ENCODE measurements around the gene TRIM7.

Gene TRIM7

DNA sequence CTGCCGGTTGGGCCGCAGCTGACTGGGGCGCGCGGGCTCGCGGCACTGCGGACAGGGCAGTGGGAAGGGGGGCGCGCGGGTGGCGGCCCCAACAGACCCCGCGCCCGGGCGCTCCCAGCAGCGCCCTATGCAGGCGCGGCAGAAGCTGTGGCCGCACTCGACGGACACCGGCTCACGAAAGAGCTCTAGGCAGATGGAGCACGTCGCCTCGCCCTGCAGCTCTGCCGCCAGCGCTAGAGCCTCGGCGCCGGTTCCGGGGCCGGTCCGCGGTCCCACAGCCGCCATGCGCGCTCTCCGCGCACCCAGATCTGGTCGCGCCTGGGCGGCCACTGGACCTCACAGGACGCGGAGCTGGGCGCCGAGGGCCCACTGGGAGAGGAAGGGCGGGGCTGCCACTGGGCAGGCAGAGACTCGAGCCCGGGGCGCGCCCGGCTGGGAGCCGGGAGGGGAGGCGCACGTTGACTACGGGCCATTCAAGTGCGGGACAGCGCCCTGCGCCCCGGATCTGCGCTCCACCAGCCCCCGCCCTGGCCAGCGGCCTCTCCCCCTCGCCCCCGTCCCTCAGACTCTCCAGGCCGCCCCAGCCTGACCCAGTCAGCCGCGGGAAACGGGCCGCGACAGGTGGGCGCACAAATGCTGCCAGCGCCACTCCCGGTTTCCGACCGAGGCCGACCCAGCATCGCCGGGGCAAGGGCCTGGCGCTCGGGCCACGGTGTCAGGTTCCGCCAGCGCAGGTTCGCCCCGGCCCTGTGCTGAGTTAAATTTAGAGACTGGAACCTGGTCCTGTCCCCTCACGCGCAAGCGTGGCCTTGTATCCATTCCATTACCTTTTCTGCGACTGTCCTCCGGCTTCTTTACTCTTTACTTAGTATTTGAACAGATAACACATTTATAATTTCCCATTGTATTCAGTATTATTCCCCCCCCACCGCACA, at the start of gene TRIM7:
Gene TRIM7, minus strand, starts transcription at position 371 of the 935 bp plus-strand sequence. Its CDS starts 86 bp downstream, at position 285.
- H3K4me3 Mint-ChIP-seq: peak within 1 kb of the TSS; percentile 88 to 93
- H3K27ac Mint-ChIP-seq: peak within 1 kb of the TSS; percentile 47 to 100
- peaks cover 45% of the 10 kb centered on the region for H3K4me1 Mint-ChIP-seq
- H3K9me3 Mint-ChIP-seq: no peaks in the 10 kb centered on the region
- ATAC-seq (peak; percentile 8), DNase-seq (peak in 1 of 2 donors; percentile 40)
- peaks cover 50% of the 10 kb centered on the region for H3K27me3 Mint-ChIP-seq

GRCh38 chr5:181248277-181248676, 43.3 kb upstream of the TRIM7 start:
- H3K27ac Mint-ChIP-seq: peak overlapping the region; percentile 36 to 56
- no peaks in the 10 kb centered on the region for H3K27me3 Mint-ChIP-seq
- ATAC-seq (no peak), DNase-seq (no peak)
- no peaks in the 10 kb centered on the region for H3K9me3 Mint-ChIP-seq
- H3K4me1 Mint-ChIP-seq: peaks cover 67% of the 10 kb centered on the region
- peak overlapping the region; percentile 98 to 99 for H3K4me3 Mint-ChIP-seq

DNA sequence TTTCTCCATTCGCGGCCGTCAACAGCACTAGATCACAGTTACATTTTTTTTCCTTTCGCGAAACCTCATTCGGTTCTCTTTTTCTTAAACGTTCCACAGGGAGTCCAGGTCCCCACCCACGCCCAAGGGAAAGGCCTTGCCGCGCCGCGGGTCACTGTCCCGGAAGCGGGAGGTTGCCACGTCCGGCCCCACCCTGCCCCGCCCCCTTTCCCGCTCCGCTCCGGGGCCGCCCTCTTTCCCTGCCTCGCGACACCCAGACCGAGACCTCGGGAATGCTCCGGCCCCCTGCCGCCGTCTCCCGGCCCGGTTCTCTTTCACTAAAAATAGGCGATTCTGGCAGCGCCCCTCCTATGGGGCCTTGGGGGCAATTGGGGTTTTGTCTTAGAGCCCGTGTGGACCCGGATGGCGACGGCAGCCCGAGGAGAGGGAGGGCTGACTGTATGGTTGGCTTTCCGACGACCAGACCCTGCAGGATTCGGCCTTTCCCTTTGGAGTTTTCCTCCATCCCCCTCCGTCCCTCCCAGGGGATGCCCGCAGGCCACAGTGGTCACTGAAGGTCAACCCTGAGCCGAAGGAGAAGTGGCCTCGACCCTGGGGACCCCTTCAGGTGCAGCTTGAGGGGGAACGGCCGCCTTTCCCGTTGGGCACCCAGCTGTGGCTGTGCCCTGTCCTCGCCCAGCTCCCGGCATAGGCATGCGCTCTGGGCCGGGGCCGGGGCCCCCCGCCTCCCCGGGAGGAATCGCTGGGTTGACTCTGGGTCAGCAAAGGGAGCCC, 41.5 kb upstream of the TRIM7 start:
- no peaks in the 10 kb centered on the region for H3K27me3 Mint-ChIP-seq
- H3K9me3 Mint-ChIP-seq: no peaks in the 10 kb centered on the region
- H3K27ac Mint-ChIP-seq: peak overlapping the region; percentile 96 to 100
- DNase-seq: peak; percentile 62 to 80
- H3K4me3 Mint-ChIP-seq: peak overlapping the region; percentile 98 to 99
- peak; percentile 48 for ATAC-seq
- peaks cover 70% of the 10 kb centered on the region for H3K4me1 Mint-ChIP-seq

DNA sequence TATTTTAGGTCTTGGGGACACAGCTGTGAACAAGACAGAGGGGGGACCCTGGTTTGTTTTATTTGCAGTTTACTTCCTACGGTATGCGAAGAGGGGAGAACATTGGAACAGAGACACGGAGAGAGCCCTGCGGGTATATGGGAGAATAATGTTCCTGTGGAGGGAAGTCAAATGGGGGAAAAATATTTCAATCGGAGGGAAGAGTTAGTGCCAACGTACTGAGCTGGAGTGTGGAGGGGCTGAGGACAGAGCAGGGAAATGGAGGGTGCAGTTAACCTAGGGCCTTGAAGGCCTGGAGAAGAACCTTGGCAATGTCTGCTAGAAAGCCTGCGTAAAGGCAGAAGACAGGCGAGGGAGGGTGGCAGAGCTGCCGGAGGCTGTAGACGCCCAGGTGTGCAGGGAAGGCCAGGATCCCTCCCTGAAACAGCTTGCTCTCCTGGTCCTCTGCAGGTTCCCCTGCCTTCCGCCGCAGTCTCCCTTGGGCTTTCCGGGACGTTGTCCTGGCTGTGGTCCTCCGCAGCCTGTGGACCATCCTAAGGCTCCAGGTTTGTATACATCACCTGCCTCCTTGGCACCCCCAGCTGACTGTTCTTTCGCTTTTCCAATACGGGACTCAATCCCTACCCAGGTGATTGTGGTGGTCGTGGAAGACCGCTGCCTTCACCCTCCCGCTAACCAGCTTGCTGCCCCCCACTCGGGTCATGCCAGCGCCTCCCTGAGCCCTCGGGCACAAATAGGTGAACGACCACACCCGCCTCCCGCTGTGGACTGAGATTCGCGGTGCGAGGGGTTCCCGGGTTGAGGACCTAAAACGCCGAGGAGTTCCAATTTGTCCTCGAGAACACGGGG, 40.7 kb upstream of the TRIM7 start:
- DNase-seq (no peak), ATAC-seq (peak; percentile 0)
- peak overlapping the region; percentile 96 to 100 for H3K27ac Mint-ChIP-seq
- H3K9me3 Mint-ChIP-seq: no peaks in the 10 kb centered on the region
- peak overlapping the region; percentile 98 to 99 for H3K4me3 Mint-ChIP-seq
- H3K4me1 Mint-ChIP-seq: peaks cover 70% of the 10 kb centered on the region
- no peaks in the 10 kb centered on the region for H3K27me3 Mint-ChIP-seq

- Mint-ChIP-seq H3K4me1 (peaks cover 61% of the 10 kb centered on the region), H3K27me3 (no peaks in the 10 kb centered on the region), H3K4me3 (peak within 1 kb of the TSS; percentile 98 to 99), H3K9me3 (no peaks in the 10 kb centered on the region), H3K27ac (peak within 1 kb of the TSS; percentile 99 to 100)
- peak; percentile 76 for ATAC-seq
- DNase-seq: peak; percentile 86 to 90
Observed at GRCh38 chr5:181243564-181244343, 38.8 kb upstream of the TRIM7 start, which contains the start of gene RACK1. TSS of gene RACK1 (minus strand) at chr5:181243906. CDS start at chr5:181243800, 106 bp downstream.

DNA sequence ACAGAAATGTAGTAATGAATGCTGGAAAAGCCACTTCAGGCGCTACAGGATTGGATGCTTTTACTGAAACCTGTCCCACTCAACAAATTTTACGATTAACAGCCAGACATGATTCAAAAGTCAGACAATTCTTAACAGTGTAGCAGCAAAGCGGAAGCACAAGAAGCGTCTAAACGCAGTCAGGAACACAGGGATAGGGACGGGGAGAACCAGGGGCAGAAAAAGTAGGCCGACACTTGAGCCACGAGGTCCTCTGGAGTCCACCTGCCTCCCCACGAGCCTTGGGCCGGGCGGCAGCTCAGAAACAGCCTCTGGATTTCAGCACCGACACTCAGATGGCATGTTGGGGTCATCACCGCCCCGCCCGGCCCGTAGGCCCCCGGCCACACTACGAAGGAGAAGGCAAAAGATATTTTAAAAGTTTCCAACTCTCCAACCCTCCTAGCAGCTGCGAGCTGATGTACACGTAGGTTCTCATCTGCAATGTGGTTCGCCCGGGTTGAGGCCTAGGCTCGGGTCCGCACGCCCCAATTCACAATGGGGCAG, 38.1 kb upstream of the TRIM7 start:
- Mint-ChIP-seq H3K4me1 (peaks cover 61% of the 10 kb centered on the region), H3K4me3 (peak overlapping the region; percentile 98 to 99), H3K9me3 (no peaks in the 10 kb centered on the region), H3K27me3 (no peaks in the 10 kb centered on the region), H3K27ac (peak overlapping the region; percentile 99 to 100)
- DNase-seq: no peak
- ATAC-seq: peak; percentile 2

- no peak for ATAC-seq
Observed at GRCh38 chr5:181242031-181242451, 37.0 kb upstream of the TRIM7 start.

DNA sequence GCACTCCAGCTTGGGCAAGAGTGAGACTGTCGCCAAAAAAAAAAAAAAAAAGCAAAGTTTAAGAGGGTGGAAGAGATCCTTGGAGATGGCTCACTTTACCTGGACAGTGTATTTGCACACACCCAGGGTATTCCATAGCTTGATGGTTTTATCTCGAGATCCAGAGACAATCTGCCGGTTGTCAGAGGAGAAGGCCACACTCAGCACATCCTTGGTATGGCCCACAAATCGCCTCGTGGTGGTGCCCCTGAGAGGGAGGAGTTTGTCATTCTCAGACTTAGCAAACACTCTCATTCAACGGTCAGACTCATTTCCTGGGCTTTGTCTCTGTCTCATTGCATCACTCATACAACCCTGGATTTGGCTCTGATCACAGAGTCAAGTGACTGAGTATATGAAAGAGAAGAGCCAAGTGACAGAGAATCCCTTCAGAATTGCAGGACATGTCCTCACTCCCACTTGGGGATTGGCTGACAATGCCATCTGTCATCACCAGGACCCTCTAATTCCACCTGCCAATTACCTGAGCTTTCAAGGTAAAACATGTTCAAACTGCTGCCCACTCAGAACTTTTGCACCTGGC, 36.5 kb upstream of the TRIM7 start:
- Mint-ChIP-seq H3K27ac (peak overlapping the region; percentile 99 to 100), H3K9me3 (no peaks in the 10 kb centered on the region), H3K27me3 (no peaks in the 10 kb centered on the region), H3K4me1 (peaks cover 60% of the 10 kb centered on the region), H3K4me3 (peak overlapping the region; percentile 98 to 99)
- DNase-seq (peak; percentile 56 to 78), ATAC-seq (peak; percentile 80)

More at GRCh38 chr5:181242031-181242451, 37.0 kb upstream of the TRIM7 start:
- no peak for DNase-seq
- H3K27ac Mint-ChIP-seq: peak overlapping the region; percentile 99 to 100
- H3K9me3 Mint-ChIP-seq: no peaks in the 10 kb centered on the region
- H3K27me3 Mint-ChIP-seq: no peaks in the 10 kb centered on the region
- H3K4me1 Mint-ChIP-seq: peaks cover 62% of the 10 kb centered on the region
- H3K4me3 Mint-ChIP-seq: peak overlapping the region; percentile 98 to 99

DNA sequence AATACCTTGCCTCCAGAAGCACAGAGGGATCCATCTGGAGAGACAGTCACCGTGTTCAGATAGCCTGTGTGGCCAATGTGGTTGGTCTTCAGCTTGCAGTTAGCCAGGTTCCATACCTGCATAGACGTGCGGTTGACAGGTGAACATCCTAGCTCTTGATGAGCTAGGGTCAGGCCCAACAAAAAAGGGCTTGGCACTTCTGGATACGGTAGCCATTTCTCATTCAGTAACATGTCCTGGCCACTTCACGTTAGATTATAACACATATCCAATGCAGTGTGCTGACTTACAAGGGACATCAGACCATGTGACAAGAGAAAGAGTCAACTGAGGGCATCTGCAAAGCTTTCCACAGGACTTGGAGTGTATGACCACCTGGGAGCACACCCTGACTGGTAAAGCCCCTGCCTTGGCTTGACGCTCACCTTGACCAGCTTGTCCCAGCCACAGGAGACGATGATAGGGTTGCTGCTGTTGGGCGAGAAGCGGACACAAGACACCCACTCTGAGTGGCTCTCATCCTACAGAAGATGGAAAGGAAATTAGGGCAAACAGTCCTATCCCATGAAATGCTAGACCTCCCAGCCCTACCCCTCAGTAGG, 34.2 kb upstream of the TRIM7 start:
- H3K4me1 Mint-ChIP-seq: peaks cover 50% of the 10 kb centered on the region
- H3K4me3 Mint-ChIP-seq: peak overlapping the region; percentile 70
- H3K9me3 Mint-ChIP-seq: no peaks in the 10 kb centered on the region
- no peak for DNase-seq
- ATAC-seq: no peak
- peak overlapping the region; percentile 46 to 94 for H3K27ac Mint-ChIP-seq
- H3K27me3 Mint-ChIP-seq: no peaks in the 10 kb centered on the region

GRCh38 chr5:181237729-181238385, 32.9 kb upstream of the TRIM7 start:
- Mint-ChIP-seq H3K27me3 (no peaks in the 10 kb centered on the region), H3K27ac (peak overlapping the region; percentile 73 to 94), H3K4me3 (peak overlapping the region; percentile 4 to 50)

GRCh38 chr5:181236954-181237641, 32.1 kb upstream of the TRIM7 start:
- H3K27ac Mint-ChIP-seq: peak overlapping the region in 1 of 2 donors; percentile 86
- DNase-seq (no peak), ATAC-seq (no peak)
- peaks cover 48% of the 10 kb centered on the region for H3K4me1 Mint-ChIP-seq
- H3K9me3 Mint-ChIP-seq: no peaks in the 10 kb centered on the region
- no peak overlapping the region for H3K4me3 Mint-ChIP-seq
- no peaks in the 10 kb centered on the region for H3K27me3 Mint-ChIP-seq

More at GRCh38 chr5:181237729-181238385, 32.9 kb upstream of the TRIM7 start:
- no peak for ATAC-seq
- peaks cover 50% of the 10 kb centered on the region for H3K4me1 Mint-ChIP-seq
- DNase-seq: no peak
- H3K9me3 Mint-ChIP-seq: no peaks in the 10 kb centered on the region

DNA sequence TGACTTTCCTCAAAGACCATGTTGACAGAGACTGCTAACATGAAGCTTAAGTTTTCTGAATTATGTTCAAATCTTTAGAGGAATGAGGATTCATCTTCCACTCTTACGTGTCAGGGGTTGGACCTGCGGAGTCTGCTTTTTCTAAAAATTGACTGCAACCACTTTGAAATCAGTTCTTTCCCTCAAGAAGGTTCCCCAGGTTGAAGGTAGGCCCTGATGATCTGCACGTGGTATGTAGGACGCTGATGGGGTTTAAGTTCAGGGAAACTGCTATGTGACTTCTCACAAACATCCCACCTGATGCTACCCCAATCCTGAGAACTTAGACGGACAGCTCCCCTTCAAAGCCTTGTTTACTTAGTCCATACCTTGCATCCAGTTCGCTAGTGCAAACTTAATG, 31.5 kb upstream of the TRIM7 start:
- no peaks in the 10 kb centered on the region for H3K27me3 Mint-ChIP-seq
- no peak for DNase-seq
- peak overlapping the region in 1 of 2 donors; percentile 86 for H3K27ac Mint-ChIP-seq
- no peak for ATAC-seq
- H3K4me3 Mint-ChIP-seq: no peak overlapping the region
- H3K9me3 Mint-ChIP-seq: no peaks in the 10 kb centered on the region
- H3K4me1 Mint-ChIP-seq: peaks cover 44% of the 10 kb centered on the region
